Neural cell (in vitro differentiated cells): ENCODE data around the gene CKAP2.

Experiments used
- CTCF ChIP-seq: fragments of 450-650 bp; IDR thresholded peaks from 2 replicates; pipeline ENCODE4 v1.5.1; 2014; ENCODE audit warnings: antibody characterized with exemption, mild to moderate bottlenecking, moderate library complexity; ENCODE audit not compliant: poor library complexity, severe bottlenecking
- MXI1 ChIP-seq: fragments of 450-650 bp; conservative IDR thresholded peaks from 2 replicates; pipeline ENCODE4 v1.6.1; 2014; ENCODE audit warnings: antibody characterized with exemption, mild to moderate bottlenecking; ENCODE audit not compliant: poor library complexity, severe bottlenecking
- RAD21 ChIP-seq: fragments of 450-650 bp; conservative IDR thresholded peaks from 2 replicates; pipeline ENCODE4 v1.6.1; 2014; ENCODE audit warnings: antibody characterized with exemption, mild to moderate bottlenecking, moderate library complexity
- REST ChIP-seq: IDR thresholded peaks from 2 replicates; pipeline ENCODE4 v1.6.1; 2012; ENCODE audit warnings: borderline replicate concordance
- SMC3 ChIP-seq: fragments of 450-650 bp; conservative IDR thresholded peaks from 2 replicates; pipeline ENCODE4 v1.6.1; 2014; ENCODE audit warnings: antibody characterized with exemption, mild to moderate bottlenecking, moderate library complexity; ENCODE audit not compliant: poor library complexity
- TAF1 ChIP-seq: IDR thresholded peaks from 2 replicates; pipeline ENCODE4 v1.6.1; 2012; ENCODE audit warnings: low read depth

- no peak for TF ChIP-seq TAF1
- no peak for TF ChIP-seq CTCF
- TF ChIP-seq SMC3, result no peak
- no peak for TF ChIP-seq REST
- no peak for TF ChIP-seq MXI1
- no peak for TF ChIP-seq RAD21
Observed at GRCh38 chr13:52406629-52407028, 48.6 kb upstream of the CKAP2 start.
